Hematopoietic multipotent progenitor cell treated with erythropoietin and hydrocortisone succinate and interleukin-3 and kit ligand, for 17 days (in vitro differentiated cells): ENCODE measurements around the gene INAFM2.

Experiments used
- DNase-seq: peaks from one replicate; pipeline ENCODE4 v3.0.0-alpha.2; 2015; ENCODE audit warnings: low spot score

INAFM2 gene

DNA sequence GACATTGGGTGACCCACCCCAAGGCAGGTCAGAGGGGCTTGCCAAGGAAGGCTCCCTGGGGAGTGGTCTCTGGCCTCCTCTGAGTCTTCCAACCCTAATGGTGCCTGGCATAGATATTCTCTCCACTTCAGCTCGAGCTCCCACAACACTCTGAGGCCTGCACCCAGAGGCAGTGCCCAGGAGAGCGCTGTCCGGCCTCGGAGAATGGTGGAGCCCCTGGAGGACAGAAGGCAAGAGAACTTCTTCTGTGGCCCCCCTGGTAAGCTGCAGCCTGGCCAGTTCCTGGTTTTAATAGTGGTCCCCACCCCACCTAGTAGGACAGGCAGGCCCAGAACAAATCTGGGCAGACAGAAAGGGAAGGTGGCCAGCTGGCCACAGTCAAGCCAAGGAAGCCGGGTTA is 41.5 kb downstream of the INAFM2 start:
- DNase-seq, result no peak

DNA sequence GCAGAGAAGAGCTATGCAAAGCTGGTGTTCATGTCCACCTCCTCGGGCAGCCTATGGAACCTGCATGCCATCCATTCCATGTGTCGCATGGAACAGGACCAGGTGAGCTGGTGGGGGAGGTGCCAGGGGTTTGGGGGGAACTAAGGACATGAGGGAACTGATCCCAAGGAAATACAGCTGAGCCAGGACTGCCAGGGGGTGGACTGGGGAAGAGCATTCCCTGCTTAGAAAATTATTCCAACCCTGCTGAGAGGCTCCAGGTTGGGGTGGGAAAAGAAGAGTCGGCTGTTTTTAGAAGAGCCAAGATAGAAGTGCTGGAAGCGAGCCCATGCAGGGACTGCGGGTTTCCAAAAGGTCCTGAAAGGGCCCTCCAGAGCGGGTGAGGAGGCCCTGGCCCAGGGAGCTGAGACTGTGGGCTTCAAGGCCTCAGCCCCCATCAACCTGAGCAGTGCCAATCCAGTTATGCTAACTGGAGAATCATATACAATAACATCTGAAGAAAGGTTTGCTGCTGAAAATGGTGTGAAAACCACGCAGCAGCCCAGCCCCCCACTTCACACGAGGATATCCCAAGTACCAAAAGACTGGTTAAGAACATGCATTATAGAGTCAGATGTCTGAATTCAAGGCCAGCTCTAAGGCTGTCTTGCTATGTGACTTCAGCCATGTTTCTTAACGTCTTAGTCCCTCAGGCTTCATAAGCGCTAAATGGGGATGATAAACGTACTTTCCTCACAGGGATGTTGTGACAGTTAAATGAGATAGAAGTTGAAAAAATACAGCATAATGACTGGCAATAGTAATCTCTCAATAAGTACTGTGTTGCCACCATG is 42.3 kb downstream of the INAFM2 start:
- DNase-seq, result no peak

DNA sequence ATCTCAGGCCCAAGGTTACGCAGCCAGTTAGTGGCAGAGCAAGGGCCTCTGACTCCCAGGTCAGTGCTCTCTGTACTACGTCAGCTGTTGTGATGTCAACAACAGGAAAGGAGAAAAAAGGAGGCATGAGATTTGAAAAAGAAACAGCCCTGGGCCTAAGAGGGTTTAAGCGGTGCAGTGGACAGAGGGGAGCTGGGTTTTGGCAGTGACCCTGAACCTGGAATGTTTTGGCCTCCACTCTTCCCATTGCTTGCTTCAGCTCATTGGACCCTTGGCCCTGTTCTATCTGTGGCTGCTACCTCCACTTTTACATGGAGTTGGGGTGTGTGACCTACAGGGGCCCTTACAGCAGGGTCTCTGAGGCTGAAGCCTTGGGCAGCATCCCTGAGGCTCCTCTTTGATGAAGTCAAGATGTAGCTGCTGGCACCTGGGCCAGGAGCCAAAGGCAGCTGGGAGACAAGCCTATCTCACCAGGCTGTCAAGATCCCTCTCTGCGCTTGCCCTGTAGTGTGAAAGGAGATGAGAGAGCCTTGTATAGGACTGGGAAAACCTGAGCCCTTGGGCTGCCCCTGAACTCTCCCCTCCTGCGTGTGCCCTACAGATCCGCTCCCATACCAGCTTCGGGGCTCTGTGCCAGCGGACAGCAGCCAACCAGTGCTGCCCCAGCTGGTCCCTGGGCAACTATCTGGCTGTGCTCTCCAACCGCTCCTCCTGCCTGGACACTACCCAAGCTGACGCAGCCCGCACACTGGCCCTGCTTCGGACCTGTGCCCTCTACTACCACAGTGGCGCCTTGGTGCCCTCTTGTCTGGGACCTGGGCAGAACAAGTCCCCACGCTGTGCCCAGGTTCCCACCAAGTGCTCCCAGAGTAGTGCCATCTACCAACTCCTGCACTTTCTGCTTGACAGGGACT is 43.2 kb downstream of the INAFM2 start:
- no peak for DNase-seq

DNA sequence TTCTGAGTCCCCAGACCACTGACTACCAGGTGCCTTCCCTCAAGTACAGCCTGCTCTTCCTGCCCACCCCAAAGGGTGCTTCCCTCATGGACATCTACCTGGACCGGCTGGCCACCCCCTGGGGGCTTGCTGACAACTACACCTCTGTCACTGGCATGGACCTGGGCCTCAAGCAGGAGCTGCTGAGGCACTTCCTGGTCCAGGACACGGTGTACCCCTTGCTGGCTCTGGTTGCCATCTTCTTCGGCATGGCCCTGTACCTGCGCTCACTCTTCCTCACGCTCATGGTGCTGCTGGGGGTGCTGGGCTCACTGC is 43.8 kb downstream of the INAFM2 start:
- DNase-seq, result no peak

DNA sequence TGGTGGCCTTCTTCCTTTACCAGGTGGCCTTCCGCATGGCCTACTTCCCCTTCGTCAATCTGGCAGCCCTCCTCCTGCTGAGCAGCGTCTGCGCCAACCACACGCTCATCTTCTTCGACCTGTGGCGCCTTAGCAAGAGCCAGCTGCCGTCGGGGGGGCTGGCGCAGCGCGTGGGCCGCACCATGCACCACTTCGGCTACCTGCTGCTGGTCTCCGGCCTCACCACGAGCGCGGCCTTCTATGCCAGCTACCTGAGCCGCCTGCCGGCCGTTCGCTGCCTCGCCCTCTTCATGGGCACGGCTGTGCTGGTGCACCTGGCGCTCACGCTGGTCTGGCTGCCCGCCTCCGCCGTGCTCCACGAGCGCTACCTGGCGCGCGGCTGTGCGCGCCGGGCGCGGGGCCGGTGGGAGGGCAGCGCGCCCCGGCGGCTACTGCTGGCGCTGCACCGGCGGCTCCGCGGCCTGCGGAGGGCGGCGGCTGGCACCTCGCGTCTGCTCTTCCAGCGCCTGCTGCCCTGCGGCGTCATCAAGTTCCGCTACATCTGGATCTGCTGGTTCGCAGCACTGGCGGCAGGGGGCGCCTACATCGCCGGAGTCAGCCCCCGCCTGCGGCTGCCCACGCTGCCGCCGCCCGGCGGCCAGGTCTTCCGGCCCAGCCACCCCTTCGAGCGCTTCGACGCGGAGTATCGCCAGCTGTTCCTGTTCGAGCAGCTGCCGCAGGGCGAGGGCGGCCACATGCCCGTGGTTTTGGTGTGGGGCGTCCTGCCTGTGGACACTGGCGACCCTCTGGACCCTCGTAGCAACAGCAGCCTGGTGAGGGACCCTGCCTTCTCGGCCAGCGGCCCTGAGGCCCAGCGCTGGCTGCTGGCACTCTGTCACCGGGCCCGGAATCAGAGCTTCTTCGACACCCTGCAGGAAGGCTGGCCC is 44.5 kb downstream of the INAFM2 start:
- peak; percentile 83 for DNase-seq

DNA sequence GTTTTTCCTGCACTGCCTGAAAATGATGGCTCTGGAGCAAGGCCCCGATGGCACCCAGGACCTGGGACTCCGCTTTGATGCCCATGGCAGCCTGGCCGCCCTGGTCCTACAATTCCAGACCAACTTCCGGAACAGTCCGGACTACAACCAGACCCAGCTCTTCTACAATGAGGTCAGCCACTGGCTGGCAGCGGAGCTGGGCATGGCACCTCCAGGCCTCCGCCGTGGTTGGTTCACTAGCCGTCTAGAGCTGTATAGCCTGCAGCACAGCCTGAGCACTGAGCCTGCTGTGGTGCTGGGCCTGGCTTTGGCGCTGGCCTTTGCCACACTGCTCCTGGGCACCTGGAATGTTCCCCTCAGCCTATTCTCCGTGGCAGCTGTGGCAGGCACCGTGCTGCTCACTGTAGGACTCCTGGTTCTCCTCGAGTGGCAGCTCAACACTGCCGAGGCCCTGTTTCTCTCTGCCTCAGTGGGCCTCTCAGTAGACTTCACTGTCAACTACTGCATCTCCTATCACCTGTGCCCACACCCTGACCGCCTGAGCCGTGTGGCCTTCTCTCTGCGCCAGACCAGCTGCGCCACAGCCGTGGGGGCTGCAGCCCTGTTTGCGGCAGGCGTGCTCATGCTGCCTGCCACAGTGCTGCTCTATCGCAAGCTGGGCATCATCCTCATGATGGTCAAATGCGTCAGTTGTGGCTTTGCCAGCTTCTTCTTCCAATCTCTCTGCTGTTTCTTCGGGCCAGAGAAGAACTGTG is 45.4 kb downstream of the INAFM2 start:
- DNase-seq, result no peak

DNA sequence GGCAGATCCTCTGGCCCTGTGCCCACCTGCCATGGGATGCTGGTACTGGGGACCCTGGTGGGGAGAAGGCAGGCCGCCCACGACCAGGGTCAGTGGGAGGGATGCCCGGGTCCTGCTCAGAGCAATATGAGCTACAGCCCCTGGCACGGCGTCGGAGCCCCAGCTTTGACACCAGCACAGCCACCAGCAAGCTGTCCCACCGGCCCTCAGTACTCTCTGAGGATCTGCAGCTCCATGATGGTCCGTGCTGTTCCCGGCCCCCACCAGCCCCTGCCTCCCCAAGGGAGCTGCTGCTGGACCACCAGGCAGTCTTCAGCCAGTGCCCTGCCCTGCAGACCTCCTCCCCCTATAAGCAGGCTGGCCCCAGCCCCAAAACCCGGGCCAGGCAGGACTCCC is 46.0 kb downstream of the INAFM2 start:
- DNase-seq, result no peak

DNA sequence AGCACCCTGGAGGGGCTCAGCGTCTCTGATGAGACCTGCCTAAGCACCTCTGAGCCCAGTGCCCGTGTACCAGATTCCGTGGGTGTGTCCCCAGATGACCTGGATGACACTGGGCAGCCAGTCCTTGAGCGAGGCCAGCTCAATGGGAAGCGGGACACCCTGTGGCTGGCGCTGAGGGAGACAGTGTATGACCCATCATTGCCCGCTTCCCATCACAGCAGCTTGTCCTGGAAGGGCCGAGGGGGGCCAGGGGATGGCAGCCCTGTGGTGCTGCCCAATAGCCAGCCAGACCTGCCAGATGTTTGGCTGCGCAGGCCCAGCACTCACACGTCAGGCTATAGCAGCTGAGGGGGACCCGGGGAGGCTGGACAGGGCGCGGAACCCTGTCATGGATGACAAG is 46.5 kb downstream of the INAFM2 start:
- no peak for DNase-seq

DNA sequence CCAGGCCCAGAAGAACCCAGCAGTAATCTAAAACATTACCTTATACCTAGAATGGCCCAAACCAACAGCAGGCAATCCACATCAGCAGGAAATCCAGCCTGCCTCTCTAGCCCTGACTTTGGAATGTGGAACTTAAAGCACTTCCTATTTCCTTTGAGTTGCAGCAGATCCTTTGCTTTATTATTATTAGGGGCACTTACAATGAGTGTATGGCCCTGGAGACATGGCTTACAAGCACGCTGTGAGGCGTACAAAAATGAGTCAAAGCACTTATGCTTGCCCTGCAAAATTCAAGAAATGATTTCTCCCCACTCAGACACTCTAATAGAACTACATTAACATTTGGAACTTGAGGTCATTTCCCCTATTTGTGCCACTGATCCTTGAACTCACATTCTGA is 49.5 kb downstream of the INAFM2 start:
- no peak for DNase-seq
